Measurements from ENCODE around the gene GNAL. TPM values are rescaled to one million over a fixed set of nuclear protein-coding genes. Genes with fewer than 3 reads are reported as not detected.

Gene GNAL
- total and polyA plus RNA-seq, 7 donors: 0.90 to 30.8 (median 5.5) TPM

DNA sequence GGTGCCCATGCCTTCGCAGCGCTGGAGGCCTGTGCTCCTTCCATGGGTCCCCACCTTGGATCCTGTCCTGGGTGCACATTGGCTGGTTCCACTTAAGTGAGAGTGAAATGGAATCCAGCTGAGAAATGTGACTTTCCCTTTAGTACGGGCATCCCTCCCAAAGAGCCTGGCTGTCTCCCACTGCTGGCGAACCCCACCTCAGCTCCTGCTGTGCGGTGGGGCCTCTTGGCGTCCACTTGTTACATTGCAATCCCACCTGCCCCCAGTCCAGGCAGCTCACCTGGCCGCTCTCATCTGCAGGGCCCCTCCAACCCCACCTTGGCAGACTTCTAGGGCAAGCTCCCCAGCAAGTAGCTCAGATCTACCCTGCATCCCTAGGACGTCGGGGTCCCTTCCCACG is 35.5 kb upstream of the GNAL start:
- H3K4me3 ChIP-seq: no peak overlapping the region
- intact Hi-C loops (cut with DNase I): loop anchor here (5.0 to 10.0 kb wide), 2 partner anchors 221 to 384 kb away; no protein-coding TSS in a partner anchor
- peaks cover 0 to 19% (median 0%) of the 10 kb centered on the region in 3 donors for H3K27me3 ChIP-seq (ENCODE audit: insufficient read depth in 3 of 3, low read length in 2 of 3)
- DNase-seq (no peak), ATAC-seq (no peak)
- no peak overlapping the region for H3K27ac ChIP-seq
- no peaks in the 10 kb centered on the region for H3K4me1 ChIP-seq
- TF ChIP-seq, protein P1, sequence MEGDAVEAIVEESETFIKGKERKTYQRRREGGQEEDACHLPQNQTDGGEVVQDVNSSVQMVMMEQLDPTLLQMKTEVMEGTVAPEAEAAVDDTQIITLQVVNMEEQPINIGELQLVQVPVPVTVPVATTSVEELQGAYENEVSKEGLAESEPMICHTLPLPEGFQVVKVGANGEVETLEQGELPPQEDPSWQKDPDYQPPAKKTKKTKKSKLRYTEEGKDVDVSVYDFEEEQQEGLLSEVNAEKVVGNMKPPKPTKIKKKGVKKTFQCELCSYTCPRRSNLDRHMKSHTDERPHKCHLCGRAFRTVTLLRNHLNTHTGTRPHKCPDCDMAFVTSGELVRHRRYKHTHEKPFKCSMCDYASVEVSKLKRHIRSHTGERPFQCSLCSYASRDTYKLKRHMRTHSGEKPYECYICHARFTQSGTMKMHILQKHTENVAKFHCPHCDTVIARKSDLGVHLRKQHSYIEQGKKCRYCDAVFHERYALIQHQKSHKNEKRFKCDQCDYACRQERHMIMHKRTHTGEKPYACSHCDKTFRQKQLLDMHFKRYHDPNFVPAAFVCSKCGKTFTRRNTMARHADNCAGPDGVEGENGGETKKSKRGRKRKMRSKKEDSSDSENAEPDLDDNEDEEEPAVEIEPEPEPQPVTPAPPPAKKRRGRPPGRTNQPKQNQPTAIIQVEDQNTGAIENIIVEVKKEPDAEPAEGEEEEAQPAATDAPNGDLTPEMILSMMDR (IDR thresholded peaks at IDR 0.05): no peak
- peaks cover 5% of the 10 kb centered on the region for H3K9me3 ChIP-seq
- 68 to 75% (median 68%) methylated on average over 10 of the region's 10 CpGs for WGBS, 3 donors
- no peaks in the 10 kb centered on the region for H3K36me3 ChIP-seq (ENCODE audit: insufficient read depth in 1 of 2, low read depth in 1 of 2)

DNA sequence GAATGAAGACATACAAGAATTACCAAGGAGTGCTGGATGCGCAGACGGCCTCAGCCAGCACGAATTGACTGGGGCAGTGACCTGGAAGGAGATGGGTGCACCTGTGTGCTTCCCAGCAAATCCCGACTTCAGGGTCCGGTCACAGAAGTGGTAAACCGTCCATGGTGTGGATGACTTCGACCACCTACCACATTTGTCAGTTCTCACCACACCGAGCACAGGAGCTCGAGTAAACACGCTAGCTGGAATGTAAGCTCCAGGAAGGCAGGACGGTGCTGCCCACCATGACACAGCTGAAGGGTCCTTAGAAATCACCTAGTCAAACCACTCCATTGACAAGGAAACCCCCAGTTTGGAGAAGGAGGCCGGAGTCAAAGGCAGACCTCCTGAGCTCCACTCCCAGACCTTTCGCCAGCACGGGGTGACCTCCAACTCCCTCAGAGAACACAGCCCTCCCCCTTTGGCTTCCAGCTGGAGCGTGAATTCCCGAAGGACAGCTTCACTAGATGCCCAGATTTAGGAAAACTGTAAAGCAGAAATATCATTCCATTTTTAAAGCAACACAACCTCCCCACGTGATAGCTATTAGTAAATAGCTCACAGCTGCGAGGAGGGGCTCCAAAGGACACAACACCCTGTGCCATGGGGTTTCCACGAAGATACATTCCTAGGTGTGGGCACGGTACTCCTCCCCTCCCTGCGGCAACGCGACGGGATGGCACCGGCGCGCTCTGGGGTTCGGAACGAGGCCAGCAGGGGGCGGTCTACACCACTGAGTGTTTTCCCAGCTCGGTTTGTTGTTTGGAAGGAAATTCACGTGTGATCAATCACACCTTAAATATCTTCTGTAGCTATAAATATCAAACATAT is 34.1 kb upstream of the GNAL start:
- 33 to 34% (median 33%) methylated on average over 32 of the region's 32 CpGs for WGBS, 3 donors
- Histone ChIP-seq H3K27ac (no peak overlapping the region), H3K4me1 (no peaks in the 10 kb centered on the region), H3K27me3 (ENCODE audit: insufficient read depth in 3 of 3, low read length in 2 of 3) (peaks cover 0 to 19% (median 3%) of the 10 kb centered on the region in 3 donors), H3K9me3 (peaks cover 2% of the 10 kb centered on the region), H3K36me3 (ENCODE audit: insufficient read depth in 1 of 2, low read depth in 1 of 2) (no peaks in the 10 kb centered on the region), H3K4me3 (no peak overlapping the region)
- peak; percentile 63 to 81 (median 68) for ATAC-seq
- TF ChIP-seq, protein P1 (IDR thresholded peaks at IDR 0.05): peak; percentile 71
- intact Hi-C loops (cut with DNase I): loop anchor here (5.0 to 10.0 kb wide), 2 partner anchors 220 to 382 kb away; no protein-coding TSS in a partner anchor
- DNase-seq: peak; percentile 49 to 67

DNA sequence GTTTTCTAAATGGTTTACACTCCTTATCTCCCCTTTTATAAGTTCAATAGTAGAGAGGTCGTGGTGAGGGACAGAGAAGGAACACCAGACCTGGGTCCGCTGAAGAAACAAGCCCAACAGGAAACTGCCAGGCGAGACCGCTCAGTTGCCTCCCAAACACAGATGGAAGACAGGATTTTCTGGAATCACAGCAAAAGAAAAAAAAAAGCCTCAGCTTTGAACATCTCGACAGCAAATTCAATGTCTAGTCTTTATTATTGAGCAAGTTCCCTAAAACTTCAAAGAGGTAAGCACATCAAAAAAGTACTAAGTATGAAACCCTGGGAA is 33.5 kb upstream of the GNAL start:
- H3K4me3 ChIP-seq: no peak overlapping the region
- peak in 1 of 4 donors; percentile 40 for ATAC-seq
- no peak overlapping the region for H3K27ac ChIP-seq
- no peak for DNase-seq
- no peaks in the 10 kb centered on the region for H3K36me3 ChIP-seq (ENCODE audit: insufficient read depth in 1 of 2, low read depth in 1 of 2)
- H3K27me3 ChIP-seq (ENCODE audit: insufficient read depth in 3 of 3, low read length in 2 of 3): peaks cover 0 to 19% (median 3%) of the 10 kb centered on the region in 3 donors
- no peaks in the 10 kb centered on the region for H3K9me3 ChIP-seq
- H3K4me1 ChIP-seq: no peaks in the 10 kb centered on the region
- 36 to 46% (median 46%) methylated on average over 5 of the region's 5 CpGs for WGBS, 3 donors
- intact Hi-C loops (cut with DNase I): loop anchor here in 1 of 2 donors (10.0 kb wide), 1 partner anchor 219 kb away; no protein-coding TSS in a partner anchor
- TF ChIP-seq, protein P1 (IDR thresholded peaks at IDR 0.05): no peak

- no peak overlapping the region for H3K4me3 ChIP-seq
- TF ChIP-seq, protein P1 (IDR thresholded peaks at IDR 0.05): no peak
- H3K9me3 ChIP-seq: no peaks in the 10 kb centered on the region
- intact Hi-C loops (cut with DNase I): loop anchor here in 1 of 2 donors (10.0 kb wide), 1 partner anchor 218 kb away; no protein-coding TSS in a partner anchor
- ATAC-seq: no peak
- H3K36me3 ChIP-seq (ENCODE audit: insufficient read depth in 1 of 2, low read depth in 1 of 2): no peaks in the 10 kb centered on the region
- DNase-seq: no peak
- no peak overlapping the region for H3K27ac ChIP-seq
- H3K4me1 ChIP-seq: no peaks in the 10 kb centered on the region
- 83 to 89% (median 87%) methylated on average over 9 of the region's 9 CpGs for WGBS, 3 donors
- H3K27me3 ChIP-seq (ENCODE audit: insufficient read depth in 3 of 3, low read length in 2 of 3): peaks cover 0 to 25% (median 3%) of the 10 kb centered on the region in 3 donors
These were observed 31.9 kb upstream of the GNAL start for GRCh38 chr18:11657152-11657551.

Measured in psoas muscle (tissue), 8 donors.